Measurements from ENCODE around the gene USP31. TPM values are rescaled to one million over a fixed set of nuclear protein-coding genes. Genes with fewer than 3 reads are reported as not detected.

The USP31 gene
- total RNA-seq, 1 experiment from 2014 or later: 23.6 TPM

- no peak overlapping the region for H3K4me3 Mint-ChIP-seq (ENCODE audit: low read depth, unreplicated experiment)
- CTCF ChIA-PET: no interaction called here
- H3K36me3 Mint-ChIP-seq (ENCODE audit: insufficient read depth, unreplicated experiment): peaks cover 5% of the 10 kb centered on the region
- H3K27me3 Mint-ChIP-seq (ENCODE audit: unreplicated experiment): peaks cover 56% of the 10 kb centered on the region
- H3K4me1 Mint-ChIP-seq (ENCODE audit: low read depth, unreplicated experiment): no peaks in the 10 kb centered on the region
- intact Hi-C loops (cut with micrococcal nuclease; ENCODE audit: unreplicated experiment): no loop called here
- H3K9me3 Mint-ChIP-seq (ENCODE audit: low read depth, unreplicated experiment): no peaks in the 10 kb centered on the region
- H3K27ac Mint-ChIP-seq (ENCODE audit: unreplicated experiment): no peak overlapping the region
- no peak for DNase-seq
- TF ChIP-seq CTCF (IDR thresholded peaks at IDR 0.05; ENCODE audit: unreplicated experiment): no peak
- no TSS peak for BruUV-seq (replicated peaks)
Measured at GRCh38 chr16:23058576-23058975, 90.7 kb downstream of the USP31 start.

- H3K4me3 Mint-ChIP-seq (ENCODE audit: low read depth, unreplicated experiment): no peak overlapping the region
Measured at GRCh38 chr16:23057013-23057596, 92.1 kb downstream of the USP31 start.

GRCh38 chr16:23055481-23055880, 93.8 kb downstream of the USP31 start:
- Mint-ChIP-seq H3K27ac (ENCODE audit: unreplicated experiment) (no peak overlapping the region), H3K36me3 (ENCODE audit: insufficient read depth, unreplicated experiment) (peaks cover under 1% of the 10 kb centered on the region), H3K4me1 (ENCODE audit: low read depth, unreplicated experiment) (no peaks in the 10 kb centered on the region), H3K27me3 (ENCODE audit: unreplicated experiment) (peaks cover 87% of the 10 kb centered on the region), H3K9me3 (ENCODE audit: low read depth, unreplicated experiment) (no peaks in the 10 kb centered on the region), H3K4me3 (ENCODE audit: low read depth, unreplicated experiment) (no peak overlapping the region)
- BruUV-seq (replicated peaks): no TSS peak
- intact Hi-C loops (cut with micrococcal nuclease; ENCODE audit: unreplicated experiment): no loop called here
- CTCF ChIA-PET: no interaction called here
- TF ChIP-seq CTCF (IDR thresholded peaks at IDR 0.05; ENCODE audit: unreplicated experiment): no peak
- DNase-seq: no peak

More at GRCh38 chr16:23057013-23057596, 92.1 kb downstream of the USP31 start:
- no peak for TF ChIP-seq CTCF (IDR thresholded peaks at IDR 0.05; ENCODE audit: unreplicated experiment)
- intact Hi-C loops (cut with micrococcal nuclease; ENCODE audit: unreplicated experiment): no loop called here
- CTCF ChIA-PET: no interaction called here
- no peak for DNase-seq
- H3K27me3 Mint-ChIP-seq (ENCODE audit: unreplicated experiment): peaks cover 71% of the 10 kb centered on the region
- no peaks in the 10 kb centered on the region for H3K9me3 Mint-ChIP-seq (ENCODE audit: low read depth, unreplicated experiment)
- BruUV-seq (replicated peaks): no TSS peak
- peaks cover 5% of the 10 kb centered on the region for H3K36me3 Mint-ChIP-seq (ENCODE audit: insufficient read depth, unreplicated experiment)
- H3K27ac Mint-ChIP-seq (ENCODE audit: unreplicated experiment): no peak overlapping the region
- H3K4me1 Mint-ChIP-seq (ENCODE audit: low read depth, unreplicated experiment): no peaks in the 10 kb centered on the region

DNA sequence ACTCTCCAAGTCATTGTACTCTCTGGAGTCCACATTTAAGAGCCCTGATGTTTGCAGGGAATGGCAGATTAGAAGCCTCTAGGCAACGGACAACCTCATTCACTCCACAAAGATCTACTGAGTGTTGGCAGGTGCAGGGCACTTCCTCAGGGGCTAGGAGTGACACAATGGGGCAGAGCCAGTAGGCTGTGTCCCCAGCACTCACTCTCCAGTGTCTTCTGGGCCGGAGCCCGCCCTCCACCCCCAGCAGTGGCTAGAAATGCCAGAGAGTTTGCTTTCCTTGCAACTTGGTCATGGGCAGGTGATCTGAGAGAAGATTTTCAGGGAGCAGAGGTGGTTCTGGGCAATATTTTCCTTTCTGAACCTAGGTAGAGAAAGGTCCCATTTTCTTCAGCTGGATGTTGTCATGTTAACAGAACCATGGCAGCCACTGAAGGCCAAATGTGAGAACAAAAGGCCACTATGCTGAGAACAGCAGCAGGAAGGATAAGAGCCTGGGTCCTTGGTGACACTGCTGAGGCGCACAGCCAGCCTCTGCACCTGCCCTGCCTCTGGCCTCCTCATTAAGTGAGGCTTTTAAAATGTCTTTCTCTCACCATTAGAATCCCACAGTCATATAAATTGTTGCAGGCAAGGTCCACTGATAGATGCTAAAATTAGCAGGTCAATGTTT, 96.2 kb downstream of the USP31 start:
- H3K27ac Mint-ChIP-seq (ENCODE audit: unreplicated experiment): no peak overlapping the region
- CTCF ChIA-PET: no interaction called here
- no peaks in the 10 kb centered on the region for H3K4me1 Mint-ChIP-seq (ENCODE audit: low read depth, unreplicated experiment)
- H3K9me3 Mint-ChIP-seq (ENCODE audit: low read depth, unreplicated experiment): peaks cover 2% of the 10 kb centered on the region
- no peak overlapping the region for H3K4me3 Mint-ChIP-seq (ENCODE audit: low read depth, unreplicated experiment)
- no peak for TF ChIP-seq CTCF (IDR thresholded peaks at IDR 0.05; ENCODE audit: unreplicated experiment)
- peaks cover 95% of the 10 kb centered on the region for H3K27me3 Mint-ChIP-seq (ENCODE audit: unreplicated experiment)
- BruUV-seq (replicated peaks): no TSS peak
- intact Hi-C loops (cut with micrococcal nuclease; ENCODE audit: unreplicated experiment): no loop called here
- no peak for DNase-seq
- no peaks in the 10 kb centered on the region for H3K36me3 Mint-ChIP-seq (ENCODE audit: insufficient read depth, unreplicated experiment)

Measured in Calu3 (cell line).